GM03348 (cell line): ENCODE results near the gene CAMTA1.
A peak's percentile ranks its signal among the peaks of the same experiment; 100 is the strongest.

Experiments
- DNase-seq: peaks from one replicate; pipeline ENCODE4 v3.0.0; 2012; ENCODE audit warnings: low spot score

The CAMTA1 gene

GRCh38 chr1:7517611-7518330, 732.5 kb downstream of the CAMTA1 start:
- no peak for DNase-seq

DNA sequence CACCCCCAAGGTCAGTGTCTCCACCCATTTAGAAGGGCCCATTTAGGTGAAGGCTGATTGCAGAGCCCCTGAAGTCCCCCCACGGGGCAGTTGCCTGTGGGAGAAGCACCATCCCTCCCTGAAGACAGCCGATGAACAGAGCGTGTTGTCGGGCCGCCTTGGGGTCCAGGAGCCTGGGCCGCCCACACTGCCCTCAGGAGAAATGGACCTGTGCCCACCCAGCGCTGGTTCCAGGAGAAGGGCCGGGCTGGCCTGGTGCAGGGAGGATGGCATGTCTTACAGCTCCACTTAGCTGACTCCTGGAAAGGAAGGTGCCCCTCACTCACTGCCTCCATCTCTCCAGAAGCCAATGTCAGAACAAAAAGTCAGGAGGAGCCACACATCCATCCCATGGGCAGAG, 733.2 kb downstream of the CAMTA1 start:
- DNase-seq = no peak

GRCh38 chr1:7519181-7519860, 734.1 kb downstream of the CAMTA1 start:
- DNase-seq = no peak

DNA sequence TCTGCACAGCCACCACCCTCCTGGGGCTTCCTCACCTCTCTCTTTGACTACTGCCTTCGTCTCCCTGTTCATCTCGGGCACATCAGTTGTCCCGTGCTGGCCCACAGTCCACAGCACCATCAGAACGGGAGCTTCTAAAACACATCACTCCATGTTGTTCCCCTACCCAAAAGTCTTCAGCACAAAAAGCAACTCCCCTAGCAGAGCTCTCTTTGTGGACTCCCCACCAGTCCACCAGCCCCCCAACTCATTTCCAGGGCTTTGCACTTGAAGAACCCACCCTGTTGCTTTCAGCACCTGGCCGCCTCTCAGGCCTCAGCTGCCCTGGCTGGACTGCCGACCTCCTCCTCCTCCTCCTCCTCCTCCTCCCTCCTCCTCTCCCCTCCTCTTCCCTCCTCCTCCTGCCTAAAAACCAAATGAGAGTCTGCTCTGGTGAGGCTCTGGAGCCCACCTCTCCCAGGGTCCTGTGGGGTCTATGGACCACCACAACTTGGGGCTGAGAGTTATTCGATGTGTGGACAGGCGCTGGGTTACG, 734.7 kb downstream of the CAMTA1 start:
- DNase-seq = no peak

DNA sequence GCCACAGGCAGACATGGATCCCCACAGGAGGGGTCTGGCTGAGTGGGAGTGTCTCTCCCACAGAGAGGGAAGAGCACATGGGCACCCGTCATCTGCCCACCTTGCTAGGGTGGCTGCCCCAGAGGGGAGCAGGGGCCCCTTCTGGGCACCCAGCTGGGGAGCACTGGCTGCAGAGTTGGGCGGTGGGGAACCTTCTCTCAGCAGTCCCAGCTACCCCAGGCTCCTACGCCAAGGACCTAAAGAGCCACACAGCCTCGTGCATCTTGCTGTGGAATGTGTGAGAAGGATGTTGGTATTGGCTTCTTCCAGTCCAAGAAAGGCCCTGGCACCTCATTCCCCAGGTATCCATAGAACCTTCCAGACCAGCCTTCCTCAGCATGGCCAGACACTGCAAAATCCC, 735.2 kb downstream of the CAMTA1 start:
- DNase-seq = no peak

GRCh38 chr1:7524341-7525337, 739.4 kb downstream of the CAMTA1 start:
- DNase-seq = no peak

DNA sequence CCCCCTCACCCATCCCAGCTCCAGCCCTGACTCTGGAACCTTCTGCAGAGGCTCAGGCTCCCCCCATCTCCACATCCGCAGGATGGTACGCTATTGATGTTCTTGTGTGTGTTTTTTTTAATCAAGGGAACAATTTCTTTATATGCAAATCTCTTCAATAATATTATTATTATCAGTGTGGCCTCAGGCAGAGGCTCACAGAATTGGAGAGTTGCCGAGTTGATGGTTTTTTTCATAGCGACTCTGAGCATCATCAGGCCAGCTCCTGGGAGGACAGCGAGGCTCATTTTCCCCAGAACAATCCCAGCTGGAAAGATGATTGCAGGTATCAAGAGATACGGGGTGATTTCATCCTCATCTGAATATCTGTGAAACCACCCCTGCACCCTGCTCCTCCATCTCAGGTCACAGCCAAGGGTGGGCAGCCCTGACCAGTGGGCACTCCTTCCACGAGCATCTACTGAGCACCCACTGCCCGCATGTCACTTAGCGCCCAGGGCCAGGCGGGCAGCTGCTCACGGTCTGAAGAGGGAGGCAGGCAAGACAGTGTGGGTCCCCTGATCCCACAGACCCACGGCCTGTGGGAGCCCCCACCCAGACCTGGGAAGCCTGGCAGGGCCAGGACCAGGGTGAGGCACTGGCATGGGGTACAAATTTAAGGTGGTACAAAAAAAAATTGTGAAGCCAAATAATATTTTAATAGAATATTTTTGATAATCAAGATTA, 740.2 kb downstream of the CAMTA1 start:
- DNase-seq = no peak

DNA sequence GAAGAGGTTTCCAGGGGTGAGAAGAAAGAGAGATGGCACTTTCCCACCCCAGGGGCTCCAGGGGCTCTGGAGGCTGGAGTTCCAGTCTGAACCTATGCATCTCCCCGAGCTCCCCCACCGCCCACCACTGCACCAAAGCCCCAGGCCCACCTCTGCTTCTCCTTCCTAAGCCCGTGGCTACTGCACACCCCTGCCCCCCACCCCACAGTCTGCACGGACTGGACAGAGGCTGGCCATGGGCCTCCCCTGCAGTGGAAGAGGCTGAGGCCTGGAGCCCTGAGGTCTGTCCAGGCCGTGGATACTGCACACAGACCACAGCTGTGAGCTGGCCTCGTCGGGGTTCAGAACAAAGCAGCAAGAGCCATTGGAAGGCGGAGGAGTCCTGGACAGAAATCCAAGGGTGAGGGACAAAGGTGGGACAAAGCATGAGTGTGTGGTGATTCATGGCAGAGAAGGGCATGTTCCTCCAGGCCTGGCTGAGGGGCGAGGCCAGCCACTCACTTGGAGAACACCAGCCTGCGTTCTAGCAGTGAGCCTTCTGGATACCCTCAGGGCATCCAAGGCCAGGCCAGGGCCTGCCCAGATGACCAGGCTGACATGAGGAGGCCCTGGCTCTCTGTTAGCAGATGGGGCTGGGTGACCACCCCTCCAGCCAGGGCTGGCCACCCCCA, 741.1 kb downstream of the CAMTA1 start:
- no peak for DNase-seq

DNA sequence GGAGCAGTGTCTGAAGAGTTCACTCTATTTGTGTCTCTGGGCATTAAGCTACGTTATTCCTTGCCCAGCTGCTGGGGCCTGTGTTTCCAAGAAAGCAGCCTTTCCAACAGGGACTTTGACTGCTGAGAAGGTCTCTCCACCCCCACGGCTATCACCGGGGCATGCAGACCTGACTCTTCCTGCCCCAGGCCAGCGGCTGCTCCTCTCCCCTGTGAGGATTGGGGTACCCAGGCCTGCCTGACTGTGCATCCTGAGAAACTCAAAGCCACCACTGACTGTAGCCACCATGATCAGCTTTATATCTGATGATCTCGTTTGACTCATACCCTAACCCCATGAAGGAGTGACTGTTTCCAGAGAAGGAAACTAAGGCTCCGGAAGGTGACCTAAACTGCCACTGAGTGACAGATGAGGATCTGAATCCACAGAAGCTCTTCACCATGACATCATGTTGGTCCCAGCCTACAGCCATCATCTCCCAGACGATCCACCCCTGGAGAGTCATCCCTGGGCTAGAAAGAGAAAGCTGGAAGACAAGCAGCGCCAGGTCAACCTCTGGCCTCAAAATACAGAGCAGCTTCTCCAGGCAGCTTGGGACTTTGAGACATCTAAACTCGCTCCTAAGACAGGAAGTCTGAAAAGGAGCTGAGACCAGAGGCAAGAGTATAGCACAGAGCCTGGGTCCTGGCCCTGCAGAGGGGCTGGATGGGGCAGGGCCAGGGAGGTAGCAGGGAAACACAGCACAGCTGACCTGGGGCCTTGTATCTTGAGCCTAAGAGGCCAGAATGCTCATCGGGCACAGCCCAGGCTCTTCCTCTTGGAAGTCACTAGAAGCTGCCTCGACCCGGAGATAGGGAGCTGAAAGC, 741.8 kb downstream of the CAMTA1 start:
- peak; percentile 45 for DNase-seq

- DNase-seq = no peak
These were observed 742.4 kb downstream of the CAMTA1 start for GRCh38 chr1:7527733-7528045.

DNA sequence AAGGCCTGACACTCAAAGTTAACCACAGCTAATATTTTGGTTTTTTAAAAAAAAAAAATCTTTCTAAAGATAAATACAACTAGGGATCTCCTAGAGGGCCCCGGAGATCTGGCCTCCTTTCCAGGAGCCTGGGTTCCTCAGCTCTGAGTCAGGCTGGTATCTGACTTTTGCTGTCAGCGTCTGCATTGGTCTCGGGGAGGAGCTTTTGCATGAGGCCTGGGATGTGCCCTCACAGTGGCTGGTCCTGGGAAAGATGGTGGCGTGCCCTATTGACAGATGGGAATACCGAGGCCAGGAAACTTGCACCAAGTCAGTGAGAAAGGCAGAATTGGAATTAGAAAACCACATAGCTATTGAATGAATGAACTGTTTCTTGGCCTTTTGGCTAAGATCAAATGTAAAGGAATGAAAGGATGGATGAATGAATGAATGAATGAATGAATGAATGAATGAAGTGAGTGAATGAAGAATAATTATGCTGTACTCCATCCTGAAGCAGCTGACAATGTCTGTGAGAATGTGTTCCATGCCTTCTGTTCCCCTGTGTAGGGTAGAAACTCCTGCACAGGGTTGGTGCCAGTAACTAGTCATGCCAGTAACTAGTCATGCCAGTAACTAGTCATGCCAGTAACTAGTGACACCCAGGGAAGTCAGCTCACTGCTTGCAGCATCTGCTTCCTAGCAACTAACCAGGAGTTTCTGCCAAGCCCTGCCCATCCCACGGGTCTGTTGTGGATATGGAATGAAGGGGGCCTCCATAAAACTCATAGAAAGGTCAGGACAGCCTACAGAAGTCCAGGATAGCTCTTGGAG, 743.3 kb downstream of the CAMTA1 start:
- no peak for DNase-seq

- no peak for DNase-seq
These were observed 744.7 kb downstream of the CAMTA1 start for GRCh38 chr1:7529917-7530316.

DNA sequence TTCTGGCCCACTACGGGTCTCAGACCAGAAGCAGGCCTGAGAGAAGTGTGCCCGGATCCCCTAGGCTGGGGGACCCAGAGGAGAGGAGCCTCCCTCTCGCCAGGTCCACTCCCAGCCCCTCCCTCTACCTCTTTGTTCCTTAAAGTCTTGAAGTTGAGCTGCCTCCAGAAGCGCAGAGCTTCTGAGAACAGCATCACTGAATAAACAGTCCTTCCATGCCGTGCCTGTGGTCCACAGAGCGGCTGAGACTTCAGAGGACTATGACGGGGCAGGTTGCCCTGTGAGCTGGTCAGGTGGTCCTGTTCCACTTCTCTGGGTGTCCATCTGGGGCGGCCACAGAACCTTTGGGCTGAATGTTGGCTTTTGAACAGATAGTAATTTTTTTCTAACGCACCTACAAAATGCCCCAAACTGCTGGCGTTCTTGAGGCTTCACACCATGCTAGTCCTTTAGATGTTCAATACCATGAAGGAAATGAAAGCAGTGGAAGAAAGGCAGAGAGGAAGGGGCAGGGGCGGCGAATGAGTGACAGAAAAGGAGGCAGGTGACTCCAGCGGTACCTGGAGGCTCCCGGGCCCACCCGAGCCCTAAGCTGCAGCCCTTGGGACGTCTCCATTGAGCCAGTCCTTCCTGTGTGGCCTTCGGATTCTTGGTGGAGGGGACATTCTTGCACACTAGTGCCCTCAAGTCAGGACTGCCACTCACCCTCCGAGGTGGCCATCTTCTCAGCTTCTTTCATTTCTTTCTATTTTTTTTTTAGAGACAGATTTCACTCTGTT, 746.5 kb downstream of the CAMTA1 start:
- no peak for DNase-seq

DNA sequence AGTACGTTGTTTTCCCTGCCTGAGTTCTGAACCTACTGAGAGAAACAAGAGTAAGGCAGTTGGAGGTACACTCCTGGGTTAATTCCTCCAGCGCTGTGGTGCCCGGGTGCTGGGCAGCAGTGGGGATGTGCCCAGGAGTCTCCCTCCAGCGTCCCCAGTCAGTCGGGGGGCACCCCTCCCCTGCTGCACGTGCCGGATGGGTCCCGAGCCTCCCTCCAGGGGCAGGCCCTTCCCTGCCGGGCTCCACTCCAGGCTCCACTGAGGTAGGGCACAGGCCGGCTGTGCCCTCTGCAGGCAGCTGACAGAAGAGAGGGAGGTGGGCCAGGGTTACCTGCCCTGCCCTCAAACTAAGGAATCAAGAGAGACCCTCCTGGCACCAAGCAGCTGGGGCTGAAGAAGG, 747.8 kb downstream of the CAMTA1 start:
- DNase-seq = no peak

GRCh38 chr1:7534061-7534825, 749.0 kb downstream of the CAMTA1 start:
- DNase-seq = no peak

- no peak for DNase-seq
These were observed 749.8 kb downstream of the CAMTA1 start for GRCh38 chr1:7535016-7535415.

- no peak for DNase-seq
These were observed 751.0 kb downstream of the CAMTA1 start for GRCh38 chr1:7535934-7536878.
